ENCODE measurements around the gene MBD3. TPM values are rescaled to one million over a fixed set of nuclear protein-coding genes. Genes with fewer than 3 reads are reported as not detected.

The MBD3 gene
- total and polyA plus RNA-seq, 2 experiments from 2014 or later, result 24.5 to 153 TPM

DNA sequence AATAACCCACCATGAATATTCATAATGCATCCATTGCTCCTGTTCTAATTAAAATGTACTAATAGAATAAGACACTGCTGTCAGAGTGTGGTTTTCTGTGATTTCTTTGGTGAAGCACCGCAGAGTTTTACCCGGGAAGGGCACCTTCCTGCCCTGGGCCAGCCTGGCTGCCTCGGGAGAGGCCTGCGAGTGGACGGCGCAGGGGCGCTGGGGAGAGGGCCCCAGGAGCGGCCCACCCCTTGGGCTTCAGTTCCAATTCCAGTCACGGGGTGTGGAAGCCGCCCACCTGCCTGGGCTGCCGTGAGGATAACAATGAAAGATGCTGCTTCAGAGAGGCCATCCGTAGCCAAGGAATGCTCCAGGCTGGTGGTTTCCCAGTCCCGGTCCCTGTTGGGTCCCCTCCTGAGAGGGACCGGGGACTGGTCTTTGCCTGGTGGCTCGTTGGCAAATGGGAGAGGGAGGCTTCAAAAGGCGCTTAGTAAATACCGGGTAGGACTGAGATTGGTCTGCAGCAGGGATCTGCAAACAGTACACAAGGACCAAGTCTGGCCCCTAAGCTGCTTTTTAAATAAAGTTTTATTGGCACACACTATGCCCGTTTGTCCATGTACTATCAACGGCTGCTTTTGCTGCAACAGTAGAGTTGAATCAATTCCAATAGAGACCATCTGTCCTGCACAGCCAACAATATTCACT lies 41.7 kb upstream of the MBD3 start:
- Histone ChIP-seq H3K27ac (no peak overlapping the region), H3K4me3 (no peak overlapping the region), H3K79me2 (ENCODE audit: insufficient read depth) (peaks cover 52% of the 10 kb centered on the region), H2AFZ (no peak overlapping the region), H3K9me2 (ENCODE audit: insufficient read depth) (no peaks in the 10 kb centered on the region), H4K20me1 (ENCODE audit: insufficient read depth) (no peaks in the 10 kb centered on the region), H3K4me2 (ENCODE audit: unreplicated experiment) (no peak overlapping the region), H3K4me1 (ENCODE audit: insufficient read depth) (no peaks in the 10 kb centered on the region), H3K9me3 (ENCODE audit: low read depth) (no peaks in the 10 kb centered on the region), H3K27me3 (replicated peaks; ENCODE audit: insufficient read depth) (no peaks in the 10 kb centered on the region), H3K9ac (no peak overlapping the region), H3K36me3 (ENCODE audit: low read depth) (peaks cover 8% of the 10 kb centered on the region; the same call in 1 of the 2 replicates), H3F3A (ENCODE audit: insufficient read depth) (no peaks in the 10 kb centered on the region)
- DNase-seq, result no peak
- TF ChIP-seq EZH2 (IDR thresholded peaks at IDR 0.05; ENCODE audit: insufficient read depth, poor library complexity, severe bottlenecking) (no peak), EZH2phosphoT487 (IDR thresholded peaks at IDR 0.05; ENCODE audit: insufficient read depth, low read depth) (no peak)
- in situ Hi-C loops (cut with MboI), result no loop called here
- 92% methylated on average over 19 of the region's 19 CpGs for WGBS, 2 experiments (ENCODE audit: low coverage in 1 of 2, low lambda C conversion rate in 2 of 2, missing lambda C conversion rate in 2 of 2)

DNA sequence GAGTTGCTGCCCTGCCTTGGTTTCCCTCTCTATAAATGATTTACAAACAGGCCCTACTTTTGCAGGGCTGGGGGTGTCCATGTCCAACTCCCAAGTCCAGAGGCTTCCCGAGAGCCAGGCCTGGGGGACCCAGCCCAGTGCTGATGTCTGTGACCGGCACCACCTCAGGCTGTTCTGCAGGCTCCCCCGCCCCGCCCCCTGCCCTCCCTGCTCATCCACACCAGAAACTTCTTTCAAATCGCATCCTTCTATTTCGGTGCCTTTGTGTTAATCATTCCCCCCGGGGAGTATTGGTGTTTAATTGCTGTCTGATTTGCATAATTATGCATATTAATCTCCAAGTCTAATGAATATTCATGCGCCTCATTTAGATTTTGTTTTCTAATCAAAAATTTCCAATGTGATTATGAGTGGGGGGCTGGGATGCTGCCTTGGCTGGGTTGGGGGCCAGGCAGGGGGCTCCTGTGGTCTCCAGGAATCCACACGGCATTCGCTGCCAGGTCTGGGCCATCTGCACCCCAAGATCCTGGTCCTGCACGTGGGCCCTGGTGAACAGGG lies 40.7 kb upstream of the MBD3 start:
- no peak overlapping the region for H3K27ac ChIP-seq
- TF ChIP-seq EZH2 (IDR thresholded peaks at IDR 0.05; ENCODE audit: insufficient read depth, poor library complexity, severe bottlenecking), result no peak
- no peak for TF ChIP-seq EZH2phosphoT487 (IDR thresholded peaks at IDR 0.05; ENCODE audit: insufficient read depth, low read depth)
- H4K20me1 ChIP-seq (ENCODE audit: insufficient read depth), result no peaks in the 10 kb centered on the region
- no peaks in the 10 kb centered on the region for H3K4me1 ChIP-seq (ENCODE audit: insufficient read depth)
- H3K79me2 ChIP-seq (ENCODE audit: insufficient read depth), result peaks cover 42% of the 10 kb centered on the region
- H3F3A ChIP-seq (ENCODE audit: insufficient read depth), result no peaks in the 10 kb centered on the region
- no peak overlapping the region for H3K4me2 ChIP-seq (ENCODE audit: unreplicated experiment)
- H3K9me3 ChIP-seq (ENCODE audit: low read depth), result no peaks in the 10 kb centered on the region
- no peak overlapping the region for H3K4me3 ChIP-seq
- WGBS, 2 experiments (ENCODE audit: low coverage in 1 of 2, low lambda C conversion rate in 2 of 2, missing lambda C conversion rate in 2 of 2), result 95 to 99% methylated on average over 8 to 11 of the region's 11 CpGs
- no peaks in the 10 kb centered on the region for H3K9me2 ChIP-seq (ENCODE audit: insufficient read depth)
- in situ Hi-C loops (cut with MboI), result no loop called here
- H2AFZ ChIP-seq, result no peak overlapping the region
- H3K36me3 ChIP-seq (ENCODE audit: low read depth), result peaks cover 2% of the 10 kb centered on the region; the same call in 1 of the 2 replicates
- no peaks in the 10 kb centered on the region for H3K27me3 ChIP-seq (replicated peaks; ENCODE audit: insufficient read depth)
- DNase-seq, result no peak
- H3K9ac ChIP-seq, result no peak overlapping the region

DNA sequence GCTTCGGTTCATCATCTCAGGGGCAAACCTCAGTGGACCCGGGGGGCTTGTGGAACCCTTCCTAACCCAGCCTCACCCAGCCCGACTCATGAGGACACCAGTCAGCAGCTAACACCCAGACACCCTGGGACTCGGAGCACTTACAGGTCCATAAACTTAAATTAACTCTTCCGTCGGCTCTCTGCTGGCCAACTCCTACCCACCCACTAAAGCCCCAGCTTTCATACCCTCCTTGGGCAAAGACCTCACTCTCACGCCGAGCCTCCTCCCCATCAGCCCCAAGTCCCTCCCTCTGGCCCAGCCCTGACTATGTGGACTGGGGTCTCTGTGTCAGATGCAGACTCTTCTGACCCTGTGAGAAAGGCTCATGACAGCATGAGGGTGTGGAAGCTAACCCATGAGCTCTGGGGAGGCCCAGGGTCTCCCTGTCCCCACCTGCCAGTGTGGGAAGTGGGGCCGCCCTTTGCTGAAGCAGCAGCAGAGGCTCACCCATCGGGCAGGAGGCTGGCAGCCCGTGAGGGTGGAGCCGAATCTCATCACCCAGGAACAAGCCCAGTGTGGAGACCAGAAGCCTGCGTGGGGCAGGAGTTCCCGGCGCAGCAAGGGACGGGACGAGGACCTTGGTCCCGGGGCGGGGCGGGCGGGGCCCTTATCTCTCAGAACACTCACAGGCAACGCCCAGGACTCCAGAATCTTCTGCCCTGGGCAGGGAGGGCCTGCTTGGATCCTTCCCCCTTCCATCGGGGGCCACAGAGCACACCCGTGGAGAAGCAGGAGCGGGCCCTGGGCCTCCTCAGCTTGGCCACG lies 40.0 kb upstream of the MBD3 start:
- no peaks in the 10 kb centered on the region for H3K9me2 ChIP-seq (ENCODE audit: insufficient read depth)
- in situ Hi-C loops (cut with MboI), result no loop called here
- WGBS, 2 experiments (ENCODE audit: low coverage in 1 of 2, low lambda C conversion rate in 2 of 2, missing lambda C conversion rate in 2 of 2), result 90 to 92% methylated on average over 24 to 26 of the region's 26 CpGs
- no peaks in the 10 kb centered on the region for H3K27me3 ChIP-seq (replicated peaks; ENCODE audit: insufficient read depth)
- H3K79me2 ChIP-seq (ENCODE audit: insufficient read depth), result peaks cover 35% of the 10 kb centered on the region
- no peaks in the 10 kb centered on the region for H3F3A ChIP-seq (ENCODE audit: insufficient read depth)
- no peak overlapping the region for H3K4me2 ChIP-seq (ENCODE audit: unreplicated experiment)
- no peak overlapping the region for H3K27ac ChIP-seq
- no peak overlapping the region for H2AFZ ChIP-seq
- no peak overlapping the region for H3K4me3 ChIP-seq
- H3K4me1 ChIP-seq (ENCODE audit: insufficient read depth), result no peaks in the 10 kb centered on the region
- TF ChIP-seq EZH2 (IDR thresholded peaks at IDR 0.05; ENCODE audit: insufficient read depth, poor library complexity, severe bottlenecking), result no peak
- TF ChIP-seq EZH2phosphoT487 (IDR thresholded peaks at IDR 0.05; ENCODE audit: insufficient read depth, low read depth), result no peak
- no peaks in the 10 kb centered on the region for H3K9me3 ChIP-seq (ENCODE audit: low read depth)
- DNase-seq, result no peak
- H3K9ac ChIP-seq, result no peak overlapping the region
- no peaks in the 10 kb centered on the region; the same call in 1 of the 2 replicates for H3K36me3 ChIP-seq (ENCODE audit: low read depth)
- H4K20me1 ChIP-seq (ENCODE audit: insufficient read depth), result no peaks in the 10 kb centered on the region

DNA sequence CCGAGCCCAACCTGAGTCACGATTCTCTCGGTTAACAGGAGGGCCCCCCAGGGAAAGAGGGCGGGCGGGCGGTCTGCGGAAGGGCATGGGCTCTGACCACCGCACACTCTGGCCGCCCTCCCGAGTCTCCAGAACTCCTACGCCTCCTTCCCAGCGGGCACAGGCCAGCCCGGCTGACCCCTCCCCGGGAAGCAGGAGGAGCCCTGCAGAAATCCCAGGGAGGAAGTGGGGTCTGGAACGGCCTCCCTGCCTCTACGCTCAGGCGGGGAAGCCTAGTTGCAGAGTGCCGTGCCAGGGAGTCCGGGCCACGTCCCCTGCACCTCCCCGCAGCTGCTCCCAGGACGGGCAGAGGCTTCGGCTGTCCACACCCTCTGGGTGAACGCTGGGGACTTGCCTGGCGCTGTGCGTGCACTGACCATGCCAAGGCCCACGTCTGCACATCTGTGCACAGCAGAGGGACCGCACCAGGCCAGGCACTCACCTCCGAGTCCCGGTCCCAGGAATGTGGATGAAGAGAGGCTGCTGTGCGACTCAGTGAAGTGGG lies 39.0 kb upstream of the MBD3 start:
- Histone ChIP-seq H3K9ac (no peak overlapping the region), H3K4me2 (ENCODE audit: unreplicated experiment) (no peak overlapping the region), H2AFZ (no peak overlapping the region), H3K9me3 (ENCODE audit: low read depth) (no peaks in the 10 kb centered on the region), H4K20me1 (ENCODE audit: insufficient read depth) (no peaks in the 10 kb centered on the region), H3F3A (ENCODE audit: insufficient read depth) (no peaks in the 10 kb centered on the region), H3K27ac (no peak overlapping the region), H3K4me1 (ENCODE audit: insufficient read depth) (no peaks in the 10 kb centered on the region), H3K79me2 (ENCODE audit: insufficient read depth) (peaks cover 24% of the 10 kb centered on the region), H3K27me3 (replicated peaks; ENCODE audit: insufficient read depth) (no peaks in the 10 kb centered on the region), H3K4me3 (no peak overlapping the region), H3K36me3 (ENCODE audit: low read depth) (no peaks in the 10 kb centered on the region; the same call in 1 of the 2 replicates), H3K9me2 (ENCODE audit: insufficient read depth) (no peaks in the 10 kb centered on the region)
- TF ChIP-seq EZH2phosphoT487 (IDR thresholded peaks at IDR 0.05; ENCODE audit: insufficient read depth, low read depth), result no peak
- no peak for TF ChIP-seq EZH2 (IDR thresholded peaks at IDR 0.05; ENCODE audit: insufficient read depth, poor library complexity, severe bottlenecking)
- no peak for DNase-seq
- in situ Hi-C loops (cut with MboI), result no loop called here
- 86 to 90% methylated on average over 22 to 31 of the region's 31 CpGs for WGBS, 2 experiments (ENCODE audit: low coverage in 1 of 2, low lambda C conversion rate in 2 of 2, missing lambda C conversion rate in 2 of 2)

Data from GM23248 (cell line).